GM19238 (cell line): ENCODE data around the gene DCAF15.
"Not testable (repeated sequence)": the region's sequence is repeated elsewhere in the genome, so short reads cannot be mapped to it uniquely, and the experiment has no call there.

Experiments used
- DNase-seq: peaks from one replicate; pipeline ENCODE4 v3.0.0; 2011; ENCODE audit warnings: low spot score; ENCODE audit not compliant: insufficient read length

The DCAF15 gene

GRCh38 chr19:13959962-13960862 is 7.9 kb downstream of the DCAF15 start:
- DNase-seq, result no peak

GRCh38 chr19:13960863-13961784 is 8.8 kb downstream of the DCAF15 start:
- DNase-seq, result no peak

GRCh38 chr19:13961826-13962698 is 9.8 kb downstream of the DCAF15 start:
- no peak for DNase-seq

DNA sequence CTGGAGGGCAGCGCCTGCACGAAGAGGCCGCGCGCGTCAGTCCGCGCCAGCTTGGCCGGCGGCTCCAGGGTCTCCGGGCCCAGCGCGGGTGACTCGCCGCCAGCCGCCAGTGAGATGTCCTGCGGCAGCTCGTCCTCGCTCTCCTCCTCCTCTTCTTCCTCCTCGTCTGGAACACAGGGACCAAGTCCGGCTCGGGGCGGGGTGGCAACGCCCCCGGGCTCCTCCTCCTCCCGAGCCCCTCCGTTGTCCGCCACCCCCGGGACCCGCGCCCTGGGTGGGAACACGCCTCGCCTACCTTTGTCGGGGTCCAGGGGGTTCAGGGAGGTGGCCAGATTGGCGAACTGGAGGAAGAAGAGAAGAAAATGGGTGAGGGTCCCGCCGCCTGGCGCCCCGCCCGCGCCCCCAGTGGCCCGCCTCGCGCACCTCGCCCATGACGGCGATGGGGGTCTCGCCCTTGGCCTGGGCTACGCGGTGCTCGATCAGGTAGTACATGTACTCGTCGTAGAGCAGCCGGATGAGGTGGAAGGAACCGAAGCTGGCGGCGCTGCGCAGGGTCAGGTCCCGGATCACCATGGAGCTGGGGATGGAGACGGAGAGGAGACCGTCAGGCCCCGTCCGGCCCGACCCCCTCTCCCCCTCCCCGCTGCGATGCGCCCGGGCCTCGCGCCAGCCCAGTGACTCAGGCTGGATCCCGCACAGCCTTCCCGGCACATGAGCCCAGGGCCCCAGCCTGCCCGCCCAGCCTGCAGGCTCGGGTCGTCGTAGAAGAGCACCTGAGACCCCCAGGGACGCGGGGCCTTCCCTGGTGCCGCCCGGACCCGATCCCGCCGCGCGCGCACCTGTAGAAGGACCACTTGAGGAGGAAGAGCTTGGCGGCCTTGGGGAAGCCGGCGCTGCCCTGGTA is 10.6 kb downstream of the DCAF15 start:
- DNase-seq, result no peak

DNA sequence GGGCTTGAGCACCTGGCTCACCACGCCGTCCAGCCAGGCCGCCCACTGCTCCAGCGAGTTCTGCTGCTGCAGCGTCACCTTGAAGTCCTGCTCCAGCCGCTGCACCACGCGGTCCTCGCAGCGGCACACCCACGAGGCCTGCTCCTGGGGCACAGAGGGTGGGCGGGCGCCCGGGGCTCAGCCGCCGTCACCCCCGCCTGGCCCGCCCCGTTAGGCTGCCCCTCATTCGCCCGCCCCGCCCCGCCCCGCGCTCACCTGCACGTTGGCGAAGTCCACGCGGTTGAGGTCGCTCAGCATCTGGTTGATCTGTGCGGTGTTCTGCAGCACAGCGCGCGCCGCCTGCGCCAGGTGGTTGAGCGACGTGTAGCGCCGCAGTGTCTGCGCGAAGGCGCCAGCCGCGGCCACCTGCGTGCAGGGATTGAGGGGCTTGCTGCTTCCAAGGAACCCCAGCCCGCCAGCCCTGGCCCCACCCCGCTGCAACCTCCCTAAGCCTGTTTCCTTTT is 11.3 kb downstream of the DCAF15 start:
- no peak for DNase-seq

DNA sequence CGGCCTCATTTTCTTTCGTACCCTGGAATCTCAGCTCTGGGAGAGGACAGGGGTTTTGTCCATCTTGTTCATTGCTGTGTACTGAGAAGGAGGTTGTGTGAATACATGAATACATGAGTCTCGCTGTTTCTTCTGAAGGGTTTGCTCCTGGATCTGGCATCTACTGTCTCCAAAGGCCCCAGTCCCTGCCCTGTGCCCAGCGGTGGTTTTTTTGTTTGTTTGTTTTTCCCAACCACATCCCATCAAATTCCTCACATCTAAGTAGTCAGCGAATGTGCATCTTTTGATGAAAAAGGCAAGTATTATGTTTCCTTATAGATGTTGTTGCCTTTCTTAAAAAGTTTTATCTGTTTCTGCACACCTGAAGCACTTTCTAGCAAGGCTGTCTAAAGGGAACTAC is 12.5 kb downstream of the DCAF15 start:
- no peak for DNase-seq

- no peak for DNase-seq
Observed at GRCh38 chr19:13965377-13965896, 13.1 kb downstream of the DCAF15 start.

GRCh38 chr19:13965926-13966683 is 13.8 kb downstream of the DCAF15 start:
- no peak for DNase-seq

- no peak for DNase-seq
Observed at GRCh38 chr19:13966684-13967128, 14.4 kb downstream of the DCAF15 start.

DNA sequence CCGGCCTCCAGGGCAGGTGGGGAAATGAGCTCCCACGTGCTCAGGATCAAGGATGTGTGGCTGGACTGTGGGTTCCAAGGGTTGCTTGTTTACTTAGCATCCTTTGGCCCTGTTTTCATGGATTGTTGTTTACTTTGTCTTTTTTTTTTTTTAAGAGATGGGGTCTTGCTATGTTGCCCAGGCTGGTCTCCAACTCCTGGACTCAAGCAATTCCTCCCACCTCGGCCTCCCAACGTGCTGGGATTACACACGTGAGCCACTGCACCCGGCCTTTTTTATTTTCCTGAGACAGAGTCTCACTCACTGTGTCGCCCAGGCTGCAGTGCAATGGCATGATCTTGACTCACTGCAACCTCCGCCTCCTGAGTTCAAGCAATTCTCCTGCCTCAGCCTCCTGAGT is 14.9 kb downstream of the DCAF15 start:
- DNase-seq, result not testable (repeated sequence)

- no peak for DNase-seq
Observed at GRCh38 chr19:13968383-13968935, 16.1 kb downstream of the DCAF15 start.

- no peak for DNase-seq
Observed at GRCh38 chr19:13968999-13969398, 16.7 kb downstream of the DCAF15 start.

- no peak for DNase-seq
Observed at GRCh38 chr19:13969897-13970296, 17.6 kb downstream of the DCAF15 start.

DNA sequence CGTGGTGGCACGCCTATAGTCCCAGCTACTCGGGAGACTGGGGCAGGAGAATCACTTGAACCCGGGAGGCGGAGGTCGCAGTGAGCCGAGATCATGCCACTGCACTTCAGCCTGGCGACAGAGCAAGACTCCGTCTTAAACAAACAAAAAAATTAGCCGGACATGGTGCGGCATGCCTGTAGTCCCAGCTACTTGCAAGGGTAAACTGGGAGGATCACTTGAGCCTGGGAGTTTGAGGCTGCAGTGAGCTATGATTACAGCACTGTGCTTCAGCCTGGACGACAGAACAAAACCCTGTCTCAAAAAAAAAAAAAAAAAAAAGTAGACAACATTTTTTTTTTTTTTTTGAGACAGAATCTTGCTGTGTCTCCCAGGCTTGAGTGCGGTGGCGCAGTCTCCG is 19.6 kb downstream of the DCAF15 start:
- not testable (repeated sequence) for DNase-seq

- no peak for DNase-seq
Observed at GRCh38 chr19:13972368-13973155, 20.3 kb downstream of the DCAF15 start.

DNA sequence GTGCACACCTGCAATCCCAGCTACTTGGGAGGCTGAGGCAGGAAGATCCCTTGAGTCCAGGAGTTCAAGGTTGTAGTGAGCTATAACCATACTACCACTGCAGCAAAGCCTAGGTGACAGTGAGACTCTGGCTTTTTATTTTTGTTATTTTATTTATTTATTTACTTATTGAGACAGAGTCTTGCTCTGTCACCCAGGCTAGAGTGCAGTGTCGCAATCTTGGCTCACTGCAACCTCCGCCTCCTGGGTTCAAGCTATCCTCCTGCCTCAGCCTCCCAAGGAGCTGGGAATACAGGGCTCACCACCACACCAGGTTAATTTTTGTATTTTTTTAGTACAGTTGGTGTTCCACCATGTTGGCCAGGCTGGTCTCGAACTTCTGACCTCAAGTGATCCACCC is 21.2 kb downstream of the DCAF15 start:
- not testable (repeated sequence) for DNase-seq

DNA sequence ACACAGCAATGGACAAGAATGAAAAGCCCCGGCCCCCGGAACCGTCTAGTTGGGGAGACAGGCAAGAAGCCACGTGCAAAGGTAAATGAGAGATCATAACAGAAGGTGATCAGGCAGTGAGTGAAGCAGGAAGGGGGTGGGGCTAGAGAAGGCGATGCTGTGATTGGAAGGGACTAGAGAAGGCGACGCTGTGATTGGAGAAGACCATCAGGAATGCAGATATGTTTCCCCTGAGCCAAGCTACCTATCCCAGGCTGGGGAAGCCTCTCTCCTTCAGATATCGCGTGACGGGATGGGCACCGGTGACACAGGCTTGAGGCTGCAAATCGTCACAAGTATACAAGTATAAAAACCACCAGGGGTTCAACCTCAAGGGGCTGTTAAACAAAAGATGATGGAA is 21.8 kb downstream of the DCAF15 start:
- no peak for DNase-seq

DNA sequence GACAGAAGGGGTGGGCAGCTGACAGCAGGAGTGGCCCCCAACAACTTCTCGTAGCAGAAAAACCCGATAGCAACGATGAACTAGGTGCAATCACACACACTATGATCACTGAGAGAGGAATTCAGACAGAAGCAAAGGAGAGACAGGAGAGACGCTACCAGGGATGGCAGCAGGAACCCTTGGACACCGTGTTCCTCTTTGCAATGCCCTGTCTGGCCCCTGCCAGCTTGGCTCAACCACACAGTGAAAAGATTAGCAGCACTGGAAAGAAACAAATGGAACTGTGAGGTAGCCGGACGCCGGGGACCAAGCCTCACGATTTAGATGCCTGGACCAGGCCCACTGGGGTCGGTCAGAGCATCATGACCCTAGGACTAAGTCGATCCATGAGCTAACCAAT is 23.6 kb downstream of the DCAF15 start:
- DNase-seq, result no peak
